Prostate gland (tissue), 2 donors: ENCODE results near the gene ZFHX3.

Source experiments
- POLR2A ChIP-seq: fragments of 450-650 bp; IDR thresholded peaks from one replicate; pipeline ENCODE4 v1.6.1; 2016; ENCODE audit warnings: antibody characterized with exemption, mild to moderate bottlenecking
- POLR2AphosphoS5 ChIP-seq: sonication (generic); formaldehyde crosslinking; IDR thresholded peaks from one replicate; pipeline ENCODE4 v1.6.1; 2017; ENCODE audit warnings: antibody characterized with exemption
- TF ChIP-seq, protein P1 (sequence below), 4 experiments: fragments of 200-600 bp in 2 of 4; fragments of 450-650 bp in 2 of 4; sonication (generic) in 2 of 4; IDR thresholded peaks; 1 replicate in 3 of 4; 2 replicates in 1 of 4; pipeline ENCODE4 v1.5.1; 2016 to 2019; ENCODE audit warnings: antibody characterized with exemption in 4 of 4, mild to moderate bottlenecking in 2 of 4, moderate library complexity in 2 of 4

DNA sequence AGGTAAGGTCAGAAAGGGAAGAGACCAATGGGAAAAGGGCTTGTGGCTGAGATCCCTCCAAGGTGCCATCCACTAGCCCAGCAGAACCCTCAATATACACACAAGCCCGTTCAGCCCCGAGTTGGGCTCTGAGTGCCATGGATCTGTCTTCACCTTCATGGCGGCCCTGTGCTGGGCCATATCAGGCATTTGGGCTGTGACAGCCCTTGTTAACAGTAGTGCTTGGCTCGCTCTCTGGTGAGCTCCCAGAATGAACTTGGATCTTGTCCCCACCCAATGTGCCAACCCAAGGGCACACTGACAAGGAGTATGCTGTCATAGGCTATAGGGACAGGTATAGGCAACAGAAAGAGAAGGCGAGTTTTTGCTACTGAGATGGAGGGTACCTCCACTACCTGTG lies 182.7 kb downstream of the ZFHX3 start:
- TF ChIP-seq, protein P1, sequence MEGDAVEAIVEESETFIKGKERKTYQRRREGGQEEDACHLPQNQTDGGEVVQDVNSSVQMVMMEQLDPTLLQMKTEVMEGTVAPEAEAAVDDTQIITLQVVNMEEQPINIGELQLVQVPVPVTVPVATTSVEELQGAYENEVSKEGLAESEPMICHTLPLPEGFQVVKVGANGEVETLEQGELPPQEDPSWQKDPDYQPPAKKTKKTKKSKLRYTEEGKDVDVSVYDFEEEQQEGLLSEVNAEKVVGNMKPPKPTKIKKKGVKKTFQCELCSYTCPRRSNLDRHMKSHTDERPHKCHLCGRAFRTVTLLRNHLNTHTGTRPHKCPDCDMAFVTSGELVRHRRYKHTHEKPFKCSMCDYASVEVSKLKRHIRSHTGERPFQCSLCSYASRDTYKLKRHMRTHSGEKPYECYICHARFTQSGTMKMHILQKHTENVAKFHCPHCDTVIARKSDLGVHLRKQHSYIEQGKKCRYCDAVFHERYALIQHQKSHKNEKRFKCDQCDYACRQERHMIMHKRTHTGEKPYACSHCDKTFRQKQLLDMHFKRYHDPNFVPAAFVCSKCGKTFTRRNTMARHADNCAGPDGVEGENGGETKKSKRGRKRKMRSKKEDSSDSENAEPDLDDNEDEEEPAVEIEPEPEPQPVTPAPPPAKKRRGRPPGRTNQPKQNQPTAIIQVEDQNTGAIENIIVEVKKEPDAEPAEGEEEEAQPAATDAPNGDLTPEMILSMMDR (IDR thresholded peaks at IDR 0.05): no peak
- TF ChIP-seq POLR2A: no peak
- TF ChIP-seq POLR2AphosphoS5: no peak
